Tibial nerve (tissue), 4 donors: Measurements from ENCODE around the gene ADAMTS2. TPM values are rescaled to one million over a fixed set of nuclear protein-coding genes. Genes with fewer than 3 reads are reported as not detected.

Experiments
- DNase-seq, 2 donors: peaks; one replicate each; pipeline ENCODE4 v3.0.0-alpha.2; 2019; ENCODE audit warnings: low spot score in 2 of 2
- H3K27ac ChIP-seq, 4 donors: fragments of 200-600 bp; sonication (generic) in 3 of 4; one replicate each; pipeline ENCODE4 v1.5.1; 2017 to 2019; ENCODE audit warnings: mild to moderate bottlenecking in 1 of 4
- H3K27me3 ChIP-seq, 2 donors: fragments of 200-600 bp; sonication (generic) in 1 of 2; one replicate each; pipeline versions ENCODE4 v1.5.1 to v1.6.0; 2017 to 2019
- H3K36me3 ChIP-seq, 3 donors: fragments of 200-600 bp; sonication (generic); one replicate each; pipeline ENCODE4 v1.5.1; 2018 to 2019
- H3K4me1 ChIP-seq, 4 donors: fragments of 200-600 bp; sonication (generic) in 3 of 4; one replicate each; pipeline ENCODE4 v1.5.1; 2017 to 2019
- H3K4me3 ChIP-seq, 4 donors: fragments of 200-600 bp; sonication (generic) in 3 of 4; one replicate each; pipeline ENCODE4 v1.5.1; 2017 to 2019; ENCODE audit warnings: mild to moderate bottlenecking in 1 of 4, moderate library complexity in 1 of 4
- H3K9me3 ChIP-seq, 4 donors: fragments of 200-600 bp; sonication (generic) in 3 of 4; one replicate each; pipeline ENCODE4 v1.5.1; 2017 to 2019
- CTCF ChIP-seq, 5 experiments: fragments of 200-600 bp in 3 of 5; fragments of 450-650 bp in 2 of 5; sonication (generic) in 3 of 5; IDR thresholded peaks; one replicate each; pipeline ENCODE4 v1.5.1; 2016 to 2019; ENCODE audit warnings: antibody characterized with exemption in 5 of 5, mild to moderate bottlenecking in 3 of 5, moderate library complexity in 2 of 5
- EP300 ChIP-seq, 2 donors: sonication (generic); formaldehyde crosslinking; IDR thresholded peaks; one replicate each; pipeline ENCODE4 v1.6.1; 2017; ENCODE audit warnings: antibody characterized with exemption in 2 of 2, mild to moderate bottlenecking in 1 of 2
- POLR2A ChIP-seq, 2 donors: fragments of 450-650 bp; IDR thresholded peaks; one replicate each; pipeline ENCODE4 v1.6.1; 2017; ENCODE audit warnings: antibody characterized with exemption in 2 of 2, mild to moderate bottlenecking in 2 of 2, moderate library complexity in 2 of 2
- WGBS, 2 donors: methylation state at CpG; one replicate each; pipeline ENCODE4 v1.1.5; 2018; 5-methylcytosine and 5-hydroxymethylcytosine counted together
- total RNA-seq, 4 donors: library from RNA; depleted of rRNA; stranded (reverse); fragments of >200 nt; gene quantifications; one replicate each; pipeline ENCODE4 v1.1.0, GENCODE V29; 2016

Gene ADAMTS2
- total RNA-seq, 4 donors from 2014 or later: 23.2 to 58.8 (median 47.2) TPM

GRCh38 chr5:179378116-179378440, 32.8 kb upstream of the ADAMTS2 start:
- Histone ChIP-seq H3K9me3 (no peaks in the 10 kb centered on the region), H3K4me3 (no peak overlapping the region), H3K27ac (no peak overlapping the region), H3K36me3 (no peaks in the 10 kb centered on the region), H3K4me1 (no peaks in the 10 kb centered on the region), H3K27me3 (no peaks in the 10 kb centered on the region)
- WGBS, 2 donors: 83 to 97% methylated on average over 5 of the region's 5 CpGs
- no peak for DNase-seq
- no peak for TF ChIP-seq EP300 (IDR thresholded peaks at IDR 0.05)
- no peak for TF ChIP-seq CTCF (IDR thresholded peaks at IDR 0.05)
- TF ChIP-seq POLR2A (IDR thresholded peaks at IDR 0.05): no peak

- 79 to 94% methylated on average over 15 to 16 of the region's 17 CpGs for WGBS, 2 donors
- H3K4me1 ChIP-seq: no peaks in the 10 kb centered on the region
- no peak overlapping the region for H3K27ac ChIP-seq
- TF ChIP-seq CTCF (IDR thresholded peaks at IDR 0.05): no peak
- no peak for TF ChIP-seq POLR2A (IDR thresholded peaks at IDR 0.05)
- TF ChIP-seq EP300 (IDR thresholded peaks at IDR 0.05): no peak
- H3K9me3 ChIP-seq: no peaks in the 10 kb centered on the region
- no peak for DNase-seq
- H3K36me3 ChIP-seq: no peaks in the 10 kb centered on the region
- no peak overlapping the region for H3K4me3 ChIP-seq
- no peaks in the 10 kb centered on the region for H3K27me3 ChIP-seq
These were observed 32.3 kb upstream of the ADAMTS2 start for GRCh38 chr5:179377421-179378115.

GRCh38 chr5:179376701-179377420, 31.6 kb upstream of the ADAMTS2 start:
- 90% methylated on average over 19 of the region's 19 CpGs for WGBS, 2 donors
- Histone ChIP-seq H3K9me3 (no peaks in the 10 kb centered on the region), H3K36me3 (no peaks in the 10 kb centered on the region), H3K27ac (no peak overlapping the region), H3K27me3 (no peaks in the 10 kb centered on the region), H3K4me3 (no peak overlapping the region), H3K4me1 (no peaks in the 10 kb centered on the region)
- DNase-seq: no peak
- no peak for TF ChIP-seq POLR2A (IDR thresholded peaks at IDR 0.05)
- no peak for TF ChIP-seq EP300 (IDR thresholded peaks at IDR 0.05)
- TF ChIP-seq CTCF (IDR thresholded peaks at IDR 0.05): no peak

GRCh38 chr5:179375831-179376365, 30.6 kb upstream of the ADAMTS2 start:
- no peaks in the 10 kb centered on the region for H3K27me3 ChIP-seq
- no peak for TF ChIP-seq POLR2A (IDR thresholded peaks at IDR 0.05)
- TF ChIP-seq CTCF (IDR thresholded peaks at IDR 0.05): no peak
- no peak for TF ChIP-seq EP300 (IDR thresholded peaks at IDR 0.05)
- DNase-seq: no peak

GRCh38 chr5:179375236-179375685, 30.0 kb upstream of the ADAMTS2 start:
- Histone ChIP-seq H3K27me3 (no peaks in the 10 kb centered on the region), H3K4me1 (no peaks in the 10 kb centered on the region), H3K4me3 (no peak overlapping the region), H3K27ac (no peak overlapping the region), H3K36me3 (no peaks in the 10 kb centered on the region), H3K9me3 (no peaks in the 10 kb centered on the region)
- WGBS, 2 donors: 64 to 80% methylated on average over 3 of the region's 3 CpGs
- TF ChIP-seq CTCF (IDR thresholded peaks at IDR 0.05) (no peak), POLR2A (IDR thresholded peaks at IDR 0.05) (no peak), EP300 (IDR thresholded peaks at IDR 0.05) (no peak)
- no peak for DNase-seq

More at GRCh38 chr5:179375831-179376365, 30.6 kb upstream of the ADAMTS2 start:
- WGBS, 2 donors: 77 to 88% methylated on average over 2 of the region's 2 CpGs
- Histone ChIP-seq H3K36me3 (no peaks in the 10 kb centered on the region), H3K27ac (no peak overlapping the region), H3K9me3 (no peaks in the 10 kb centered on the region), H3K4me3 (no peak overlapping the region), H3K4me1 (no peaks in the 10 kb centered on the region)
